CD4-positive, alpha-beta T cell treated with Interleukin-17A for 4 hours (primary cell): Measurements from ENCODE around the gene UAP1.

ENCODE experiments used
- DNase-seq: peaks from one replicate; pipeline ENCODE4 v3.0.0-alpha.2; 2020; ENCODE audit warnings: mixed read lengths

The UAP1 gene

GRCh38 chr1:162561616-162562469 is at the start of gene UAP1:
UAP1 (plus strand) TSS chr1:162561722; CDS start chr1:162566069, 4,347 bp downstream.
- DNase-seq, result no peak

- no peak for DNase-seq
Measured at GRCh38 chr1:162527314-162527713, 34.2 kb upstream of the UAP1 start.

- DNase-seq, result no peak
Measured at GRCh38 chr1:162530307-162530987, 31.1 kb upstream of the UAP1 start.

- DNase-seq, result no peak
Measured at GRCh38 chr1:162530988-162531319, 30.6 kb upstream of the UAP1 start.

GRCh38 chr1:162535501-162535900 is 26.0 kb upstream of the UAP1 start:
- no peak for DNase-seq

GRCh38 chr1:162536511-162536910 is 25.0 kb upstream of the UAP1 start:
- no peak for DNase-seq

GRCh38 chr1:162537216-162537615 is 24.3 kb upstream of the UAP1 start:
- DNase-seq, result no peak

GRCh38 chr1:162538815-162539431 is 22.6 kb upstream of the UAP1 start:
- no peak for DNase-seq

GRCh38 chr1:162541619-162542141 is 19.8 kb upstream of the UAP1 start:
- no peak for DNase-seq

GRCh38 chr1:162543228-162543627 is 18.3 kb upstream of the UAP1 start:
- DNase-seq, result no peak

- DNase-seq, result no peak
Measured at GRCh38 chr1:162548170-162548569, 13.4 kb upstream of the UAP1 start.

- no peak for DNase-seq
Measured at GRCh38 chr1:162549001-162549400, 12.5 kb upstream of the UAP1 start.

GRCh38 chr1:162550925-162551324 is 10.6 kb upstream of the UAP1 start:
- DNase-seq, result no peak

- no peak for DNase-seq
Measured at GRCh38 chr1:162551969-162552683, 9.4 kb upstream of the UAP1 start.

GRCh38 chr1:162552684-162553252 is 8.8 kb upstream of the UAP1 start:
- no peak for DNase-seq

- no peak for DNase-seq
Measured at GRCh38 chr1:162554258-162554657, 7.3 kb upstream of the UAP1 start.

GRCh38 chr1:162557536-162557935 is 4.0 kb upstream of the UAP1 start:
- DNase-seq, result no peak

GRCh38 chr1:162560303-162561036 is 1.1 kb upstream of the UAP1 start:
- no peak for DNase-seq

- peak; percentile 99 for DNase-seq
Measured at GRCh38 chr1:162561037-162561615, 396 bp upstream of the UAP1 start.

- no peak for DNase-seq
Measured at GRCh38 chr1:162562470-162562828, 927 bp downstream of the UAP1 start.

GRCh38 chr1:162564762-162565218 is 3.3 kb downstream of the UAP1 start:
- DNase-seq, result no peak

- DNase-seq, result no peak
Measured at GRCh38 chr1:162565460-162565859, 3.9 kb downstream of the UAP1 start.
